GM18909 (cell line): ENCODE measurements around the gene USP9X.
"Not testable (repeated sequence)": the region's sequence is repeated elsewhere in the genome, so short reads cannot be mapped to it uniquely, and the experiment has no call there.

Experiments
- ATAC-seq: cut with Tn5 transposase; IDR thresholded peaks from one replicate; pipeline ENCODE4 v1.9.1; 2021; ENCODE audit warnings: mild to moderate bottlenecking; ENCODE audit not compliant: unreplicated experiment, poor library complexity

Gene USP9X

GRCh38 chrX:41084893-41085511 lies at the start of gene USP9X:
TSS of gene USP9X (plus strand) at chrX:41085445. CDS start at chrX:41123629, 38,184 bp downstream.
- ATAC-seq = peak; percentile 57

- no peak for ATAC-seq
These were observed 49.7 kb upstream of the USP9X start for GRCh38 chrX:41035582-41035981.

- ATAC-seq = no peak
These were observed 48.4 kb upstream of the USP9X start for GRCh38 chrX:41036668-41037326.

- no peak for ATAC-seq
These were observed 42.0 kb upstream of the USP9X start for GRCh38 chrX:41043196-41043595.

- no peak for ATAC-seq
These were observed 41.4 kb upstream of the USP9X start for GRCh38 chrX:41043674-41044345.

- ATAC-seq = no peak
These were observed 39.2 kb upstream of the USP9X start for GRCh38 chrX:41045960-41046567.

- no peak for ATAC-seq
These were observed 37.2 kb upstream of the USP9X start for GRCh38 chrX:41047878-41048534.

- no peak for ATAC-seq
These were observed 34.9 kb upstream of the USP9X start for GRCh38 chrX:41050359-41050758.

GRCh38 chrX:41051288-41051687 lies 34.0 kb upstream of the USP9X start:
- no peak for ATAC-seq

- ATAC-seq = no peak
These were observed 29.5 kb upstream of the USP9X start for GRCh38 chrX:41055740-41056139.

- ATAC-seq = not testable (repeated sequence)
These were observed 22.0 kb upstream of the USP9X start for GRCh38 chrX:41063276-41063675.

GRCh38 chrX:41064018-41064417 lies 21.2 kb upstream of the USP9X start:
- no peak for ATAC-seq

GRCh38 chrX:41066391-41066790 lies 18.9 kb upstream of the USP9X start:
- ATAC-seq = no peak

- ATAC-seq = no peak
These were observed 18.3 kb upstream of the USP9X start for GRCh38 chrX:41066969-41067368.

- ATAC-seq = no peak
These were observed 17.5 kb upstream of the USP9X start for GRCh38 chrX:41067721-41068120.

- no peak for ATAC-seq
These were observed 8.5 kb upstream of the USP9X start for GRCh38 chrX:41076742-41077141.

GRCh38 chrX:41081821-41082220 lies 3.4 kb upstream of the USP9X start:
- ATAC-seq = no peak

- no peak for ATAC-seq
These were observed 2.5 kb upstream of the USP9X start for GRCh38 chrX:41082783-41083182.

GRCh38 chrX:41084044-41084892 lies 977 bp upstream of the USP9X start:
- ATAC-seq = peak; percentile 72

GRCh38 chrX:41085512-41085877 lies 250 bp downstream of the USP9X start:
- ATAC-seq = peak; percentile 30
